Ectodermal cell (in vitro differentiated cells): ENCODE results near the gene ANXA2R.
A peak's percentile ranks its signal among the peaks of the same experiment; 100 is the strongest.
"Not testable (repeated sequence)": the region's sequence is repeated elsewhere in the genome, so short reads cannot be mapped to it uniquely, and the experiment has no call there.

Source experiments
- H3K27ac ChIP-seq: 2 replicates; pipeline ENCODE4 v1.7.0; 2013; ENCODE audit warnings: mild to moderate bottlenecking, low read depth, low read length; ENCODE audit not compliant: insufficient read depth, poor library complexity, severe bottlenecking
- H3K27me3 ChIP-seq: 2 replicates; pipeline ENCODE4 v1.7.0; 2013; ENCODE audit warnings: mild to moderate bottlenecking, low read length; ENCODE audit not compliant: insufficient read depth, control insufficient read depth, poor library complexity, severe bottlenecking
- H3K36me3 ChIP-seq: one replicate; pipeline ENCODE4 v1.7.0; 2013; ENCODE audit warnings: low read length; ENCODE audit not compliant: control insufficient read depth, insufficient read depth
- H3K4me1 ChIP-seq: one replicate; pipeline ENCODE4 v1.7.0; 2013; ENCODE audit warnings: low read length; ENCODE audit not compliant: control insufficient read depth, insufficient read depth
- H3K4me3 ChIP-seq: 2 replicates; pipeline ENCODE4 v1.7.0; 2013; ENCODE audit warnings: low read depth, low read length, control low read depth; ENCODE audit not compliant: insufficient read depth
- H3K9me3 ChIP-seq: 2 replicates; pipeline ENCODE4 v1.7.0; 2013; ENCODE audit warnings: mild to moderate bottlenecking, low read length, moderate library complexity; ENCODE audit not compliant: control insufficient read depth
- WGBS, 2 experiments: methylation state at CpG; one replicate each; pipeline ENCODE4 v1.1.7; 2013; ENCODE audit warnings: missing lambda C conversion rate in 2 of 2; 5-methylcytosine and 5-hydroxymethylcytosine counted together

The ANXA2R gene

DNA sequence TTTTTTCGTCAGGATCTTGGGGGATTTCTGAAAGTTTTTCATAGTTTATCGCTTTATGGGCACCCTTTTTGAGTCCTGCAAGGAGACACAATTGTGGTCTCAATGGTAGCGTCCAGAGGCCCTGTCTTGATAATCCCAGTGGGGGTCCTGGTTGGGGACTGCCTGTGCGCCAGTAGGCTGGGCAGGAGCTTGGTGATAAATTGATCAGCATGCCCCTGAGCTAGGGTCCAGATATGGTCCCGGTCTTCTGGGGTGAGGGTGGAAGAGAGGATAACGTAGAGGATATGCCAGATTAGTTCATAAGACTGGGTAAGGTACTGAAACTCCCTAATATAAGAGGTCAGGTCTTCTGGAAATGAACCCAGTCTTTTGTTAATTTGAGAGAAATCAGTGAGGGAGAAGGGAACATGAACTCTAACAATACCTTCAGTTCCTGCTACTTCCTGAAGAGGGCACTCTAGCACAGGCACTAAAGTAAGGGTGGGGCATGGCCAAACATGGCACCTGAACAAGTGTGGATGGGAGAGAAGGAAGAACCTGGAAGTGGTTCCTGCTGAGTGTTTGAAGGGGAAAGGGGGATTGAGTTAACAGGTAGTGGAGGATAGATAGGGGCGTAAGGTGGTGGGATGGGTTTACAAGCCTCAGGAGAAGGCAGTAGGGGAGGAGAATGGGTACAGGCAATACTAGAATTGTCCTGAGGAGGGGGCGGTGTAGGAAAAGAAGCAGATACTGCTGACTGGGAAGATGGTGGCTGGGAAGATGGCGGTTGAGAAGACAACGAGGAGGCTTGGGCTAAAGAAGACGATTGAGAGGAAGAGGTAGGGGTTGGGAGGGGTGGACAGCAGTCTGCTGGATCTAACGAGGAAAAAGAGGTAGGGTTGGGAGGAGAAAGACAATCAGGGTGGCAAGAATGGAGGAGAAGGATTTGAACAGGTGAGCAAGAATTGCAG lies 33.8 kb upstream of the ANXA2R start:
- peaks cover 8% of the 10 kb centered on the region for H3K36me3 ChIP-seq
- no peak overlapping the region for H3K4me3 ChIP-seq
- WGBS, 2 experiments = 94 to 95% methylated on average over 12 of the region's 12 CpGs

DNA sequence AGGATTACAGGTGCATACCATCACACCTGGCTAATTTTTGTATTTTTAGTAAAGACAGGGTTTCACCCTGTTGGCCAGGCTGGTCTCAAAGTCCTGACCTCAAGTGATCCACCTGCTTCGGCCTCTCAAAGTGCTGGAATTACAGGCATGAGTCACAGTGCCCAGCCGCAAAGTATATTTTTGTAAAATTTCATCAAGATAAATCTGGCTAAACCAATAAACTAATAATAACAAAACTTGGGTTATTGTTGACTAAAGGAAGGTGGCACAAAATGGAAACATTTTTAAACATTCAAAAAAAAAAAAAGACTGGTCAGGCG lies 29.2 kb upstream of the ANXA2R start:
- WGBS, 2 experiments = 93 to 94% methylated on average over 3 of the region's 3 CpGs
- not testable (repeated sequence) for H3K9me3 ChIP-seq, H3K36me3 ChIP-seq, H3K4me3 ChIP-seq, H3K27me3 ChIP-seq, H3K4me1 ChIP-seq, H3K27ac ChIP-seq

More for the DNA sequence above, 33.8 kb upstream of the ANXA2R start:
- no peak overlapping the region for H3K27ac ChIP-seq
- H3K27me3 ChIP-seq = no peaks in the 10 kb centered on the region
- no peaks in the 10 kb centered on the region for H3K9me3 ChIP-seq
- no peaks in the 10 kb centered on the region for H3K4me1 ChIP-seq

DNA sequence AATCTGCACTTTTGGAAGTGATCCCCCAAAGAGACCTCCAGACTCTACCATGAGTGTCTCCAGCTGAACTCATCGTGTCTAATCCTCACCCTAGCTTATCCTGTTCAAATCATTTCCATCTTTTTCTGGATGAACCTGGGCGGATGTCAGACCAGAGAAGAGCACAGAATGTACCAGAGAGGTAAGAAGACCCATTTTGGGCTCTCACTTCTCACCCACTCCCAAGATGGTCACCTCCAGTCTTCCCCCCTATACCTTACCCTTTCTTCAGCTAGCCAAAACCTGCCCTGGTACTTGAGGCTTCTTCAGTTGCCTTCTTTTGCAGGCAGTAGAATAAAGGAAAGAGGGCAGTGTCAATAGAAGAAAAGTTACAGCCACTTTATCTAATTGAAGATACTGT lies 27.9 kb upstream of the ANXA2R start:
- H3K4me3 ChIP-seq = peak overlapping the region; percentile 81
- H3K27ac ChIP-seq = no peak overlapping the region
- no peaks in the 10 kb centered on the region for H3K4me1 ChIP-seq
- WGBS, 2 experiments = 87 to 95% methylated on average over 2 of the region's 2 CpGs
- H3K27me3 ChIP-seq = no peaks in the 10 kb centered on the region
- H3K9me3 ChIP-seq = no peaks in the 10 kb centered on the region
- peaks cover 8% of the 10 kb centered on the region for H3K36me3 ChIP-seq

DNA sequence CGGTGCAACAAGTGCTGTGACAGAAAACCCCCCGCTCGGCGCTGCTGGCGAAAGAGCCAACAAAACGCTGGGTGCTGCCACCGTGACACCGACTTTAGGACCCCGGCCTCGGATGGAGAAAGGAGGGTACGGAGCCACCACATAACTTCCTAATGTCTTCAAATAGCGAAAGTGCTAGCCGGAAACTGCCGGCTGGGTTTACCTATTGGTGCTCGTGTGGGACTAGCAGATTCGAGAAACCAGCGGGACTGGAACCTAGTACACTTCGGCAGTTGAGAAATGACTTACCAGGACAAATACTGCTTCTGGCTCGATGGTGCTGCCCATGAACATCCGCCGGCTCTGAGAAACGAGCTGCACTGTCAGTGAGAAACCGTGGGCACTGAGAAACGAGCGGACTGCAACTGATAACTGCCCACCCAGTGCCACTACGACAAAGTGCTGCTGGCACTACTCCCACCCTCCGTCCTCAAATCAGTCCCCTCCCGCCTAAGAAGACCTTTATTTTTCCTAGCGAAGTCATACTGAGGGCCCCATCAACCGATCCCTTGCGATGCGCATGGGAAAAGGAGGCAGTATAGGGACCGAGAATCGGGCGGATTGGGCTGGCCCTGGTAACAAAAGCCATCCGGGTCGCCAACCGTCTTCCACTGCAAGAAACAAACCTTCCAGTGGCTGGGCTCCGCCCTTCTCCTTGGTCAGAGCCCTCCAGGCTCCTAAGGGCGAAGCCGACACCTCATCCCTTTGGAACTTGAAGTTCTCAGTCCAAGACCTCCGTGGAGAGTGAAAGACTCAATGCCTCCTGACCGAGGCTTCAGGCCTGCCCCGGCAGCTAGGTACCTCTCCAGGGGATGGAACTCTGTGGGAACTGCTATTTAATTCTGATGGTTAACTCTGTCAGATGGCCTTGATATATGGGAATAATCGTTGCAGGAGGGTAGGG lies 27.0 kb upstream of the ANXA2R start:
- WGBS, 2 experiments = 3% methylated on average over 45 of the region's 45 CpGs

DNA sequence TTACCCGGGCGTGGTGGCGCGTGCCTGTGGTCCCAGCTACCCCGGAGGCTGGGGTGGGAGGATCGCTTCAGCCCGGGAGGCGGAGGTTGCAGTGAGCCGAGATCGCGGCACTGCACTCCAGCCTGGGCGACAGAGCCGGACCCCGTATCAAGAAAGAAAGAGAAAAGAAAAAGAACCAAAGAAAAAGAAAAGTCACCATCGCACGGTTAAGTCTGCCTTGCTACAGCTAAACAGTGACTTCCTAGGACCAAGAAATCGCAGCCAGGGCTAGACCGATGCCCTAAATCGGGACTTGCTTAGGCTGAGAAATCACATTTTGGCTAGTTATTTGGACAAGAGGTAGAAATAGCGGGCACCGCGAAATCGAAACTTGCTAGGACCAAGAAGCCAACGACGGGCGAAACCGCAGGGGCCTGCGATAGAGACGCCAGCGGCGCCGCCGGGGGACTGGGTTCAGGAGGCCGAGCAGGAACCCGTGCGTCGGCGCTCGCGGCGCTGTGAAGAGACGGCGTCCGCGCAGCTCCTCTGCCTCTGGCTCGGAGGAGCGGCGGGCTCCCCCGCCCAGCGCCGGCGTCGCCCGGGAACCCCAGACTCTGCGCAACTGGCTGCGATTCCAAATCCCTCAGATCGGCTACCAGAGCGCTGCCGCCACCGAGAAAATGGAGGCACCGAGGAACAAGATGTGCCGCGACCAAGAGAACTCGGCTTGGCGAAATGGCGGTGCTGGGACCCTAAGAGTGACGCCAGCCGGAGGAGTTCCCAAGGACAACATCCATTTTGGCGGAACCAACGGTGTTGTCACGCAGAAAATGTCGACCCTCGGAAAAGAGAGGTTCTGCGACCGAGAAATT lies 26.1 kb upstream of the ANXA2R start:
- Histone ChIP-seq H3K27me3 (no peaks in the 10 kb centered on the region), H3K27ac (peak overlapping the region; percentile 88), H3K4me3 (peak overlapping the region; percentile 81), H3K4me1 (no peaks in the 10 kb centered on the region), H3K9me3 (no peaks in the 10 kb centered on the region), H3K36me3 (peaks cover 5% of the 10 kb centered on the region)
- WGBS, 2 experiments = 1% methylated on average over 75 of the region's 75 CpGs

More for the DNA sequence above, 27.0 kb upstream of the ANXA2R start:
- no peaks in the 10 kb centered on the region for H3K27me3 ChIP-seq
- no peaks in the 10 kb centered on the region for H3K4me1 ChIP-seq
- H3K4me3 ChIP-seq = peak overlapping the region; percentile 81
- peaks cover 8% of the 10 kb centered on the region for H3K36me3 ChIP-seq
- H3K27ac ChIP-seq = peak overlapping the region; percentile 88
- no peaks in the 10 kb centered on the region for H3K9me3 ChIP-seq

DNA sequence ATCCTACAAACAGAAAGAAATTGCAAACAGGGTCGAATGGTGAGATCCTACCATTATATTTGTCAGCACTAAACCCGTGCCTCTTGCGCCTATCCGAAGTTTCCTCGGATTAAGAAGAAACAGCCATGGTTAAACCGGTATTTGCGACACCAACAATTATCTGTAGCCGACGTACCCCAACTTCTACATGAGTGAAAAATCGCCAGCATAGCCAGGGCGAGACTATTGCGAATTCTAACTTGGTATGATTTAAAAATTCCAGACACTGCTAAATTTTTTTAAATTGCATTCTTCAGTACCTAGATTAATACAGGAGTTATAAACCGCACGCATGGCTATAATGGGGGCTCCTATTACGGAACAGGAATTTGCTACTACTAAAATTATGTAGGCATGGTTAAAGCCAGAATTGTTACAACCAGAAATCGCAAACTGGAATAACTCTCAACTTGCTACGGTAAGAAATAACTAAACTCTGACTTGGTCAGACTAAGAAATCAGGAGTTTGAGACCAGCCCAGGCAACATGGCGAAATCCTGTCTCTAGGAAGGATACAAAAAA lies 25.3 kb upstream of the ANXA2R start:
- 4% methylated on average over 18 of the region's 18 CpGs for WGBS, 2 experiments
- Histone ChIP-seq H3K4me3 (peak overlapping the region; percentile 81), H3K4me1 (no peaks in the 10 kb centered on the region), H3K27ac (peak overlapping the region; percentile 88), H3K9me3 (no peaks in the 10 kb centered on the region), H3K27me3 (no peaks in the 10 kb centered on the region), H3K36me3 (no peaks in the 10 kb centered on the region)

DNA sequence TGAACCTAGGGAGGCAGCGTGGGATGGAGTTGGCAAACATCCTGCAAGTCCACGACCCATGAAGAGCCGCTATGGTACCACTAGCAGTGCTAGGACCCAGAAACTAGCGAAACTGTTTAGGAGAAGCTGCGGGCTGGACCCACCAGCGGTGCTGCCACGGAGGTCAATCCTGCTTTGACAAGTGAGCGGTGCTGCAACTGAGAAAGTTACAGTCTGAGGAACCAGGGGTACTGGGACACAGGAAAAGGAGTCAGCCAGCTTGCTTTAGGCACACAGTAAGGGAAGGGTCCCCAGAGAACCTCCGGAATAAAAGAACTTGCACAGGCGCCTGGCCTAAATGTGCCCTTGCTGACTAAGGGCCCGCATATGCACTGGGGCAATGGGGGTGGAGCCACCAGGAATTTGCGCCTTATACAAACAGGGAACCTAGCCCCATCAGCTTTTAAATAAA lies 23.6 kb upstream of the ANXA2R start:
- H3K27me3 ChIP-seq = no peaks in the 10 kb centered on the region
- no peak overlapping the region for H3K27ac ChIP-seq
- WGBS, 2 experiments = 82 to 83% methylated on average over 12 of the region's 12 CpGs
- no peaks in the 10 kb centered on the region for H3K9me3 ChIP-seq
- no peaks in the 10 kb centered on the region for H3K36me3 ChIP-seq
- peak overlapping the region; percentile 9 for H3K4me3 ChIP-seq
- no peaks in the 10 kb centered on the region for H3K4me1 ChIP-seq

DNA sequence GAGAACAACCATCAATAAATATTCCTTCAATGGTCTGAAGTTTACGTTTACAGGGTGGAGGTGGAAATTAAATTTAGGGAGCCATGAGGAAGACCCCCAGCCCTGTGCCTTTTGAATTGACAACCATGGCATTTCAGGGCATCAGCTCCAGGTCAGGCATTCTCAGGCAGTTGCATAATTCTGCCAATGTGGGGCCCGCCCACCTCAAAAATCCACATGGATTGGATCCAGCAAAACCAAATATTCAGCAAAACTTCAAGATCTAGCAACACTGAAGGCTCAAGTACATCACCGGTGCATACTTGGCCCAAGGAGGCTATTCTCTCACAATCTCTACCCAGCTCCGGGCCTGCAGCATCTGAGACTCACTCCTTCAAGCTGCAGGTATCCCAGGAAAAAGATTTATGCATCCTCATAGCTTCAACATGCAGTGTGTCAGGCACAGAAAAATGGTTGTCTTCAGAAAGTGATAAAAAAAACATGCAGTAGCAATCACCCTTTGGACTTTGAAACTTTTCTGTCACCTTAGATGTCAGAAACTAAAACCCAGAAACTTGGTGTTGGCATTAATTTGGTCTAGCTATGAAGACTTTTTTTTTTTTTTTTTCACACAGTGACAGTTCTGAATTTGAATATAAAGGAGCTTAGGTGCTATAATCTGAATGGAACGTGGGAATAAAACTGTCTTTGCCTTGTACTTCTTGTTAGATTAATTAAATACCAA lies 21.4 kb upstream of the ANXA2R start:
- no peaks in the 10 kb centered on the region for H3K36me3 ChIP-seq
- no peak overlapping the region for H3K27ac ChIP-seq
- H3K27me3 ChIP-seq = no peaks in the 10 kb centered on the region
- no peak overlapping the region for H3K4me3 ChIP-seq
- WGBS, 2 experiments = 86 to 94% methylated on average over 3 to 4 of the region's 5 CpGs
- H3K4me1 ChIP-seq = no peaks in the 10 kb centered on the region
- H3K9me3 ChIP-seq = no peaks in the 10 kb centered on the region

DNA sequence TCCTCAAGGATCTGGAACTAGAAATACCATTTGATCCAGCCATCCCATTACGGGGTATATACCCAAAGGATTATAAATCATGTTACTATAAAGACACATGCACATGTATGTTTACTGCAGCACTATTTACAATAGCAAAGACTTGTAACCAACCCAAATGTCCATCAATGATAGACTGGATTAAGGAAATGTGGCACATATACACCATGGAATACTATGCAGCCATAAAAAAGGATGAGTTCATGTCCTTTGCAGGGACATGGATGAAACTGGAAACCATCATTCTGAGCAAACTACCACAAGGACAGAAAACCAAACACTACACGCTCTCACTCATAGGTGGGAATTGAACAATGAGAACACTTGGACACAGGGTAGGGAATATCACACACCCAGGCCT lies 19.9 kb upstream of the ANXA2R start:
- not testable (repeated sequence) for H3K27ac ChIP-seq, H3K4me3 ChIP-seq, H3K4me1 ChIP-seq, H3K36me3 ChIP-seq, H3K27me3 ChIP-seq, H3K9me3 ChIP-seq
- WGBS, 2 experiments = 100% methylated on average over 1 of the region's 2 CpGs
